Right lobe of liver (tissue), 4 donors: ENCODE measurements around the gene EXOSC6.

Source experiments
- POLR2A ChIP-seq: fragments of 450-650 bp; IDR thresholded peaks from one replicate; pipeline ENCODE4 v1.6.1; 2017; ENCODE audit warnings: antibody characterized with exemption, mild to moderate bottlenecking
- TF ChIP-seq, protein P1 (sequence below), 4 donors: fragments of 200-600 bp in 3 of 4; fragments of 450-650 bp in 1 of 4; IDR thresholded peaks; one replicate each; pipeline versions ENCODE4 v1.5.1 to v1.8.0; 2016 to 2022; ENCODE audit warnings: antibody characterized with exemption in 4 of 4, mild to moderate bottlenecking in 2 of 4
- donor health status: DM: no; HTN: no; CAD: no.
- donor health status: DM: no; HTN: no; CAD: no.
- donor health status: DM: no; HTN: yes; CAD: no.

- TF ChIP-seq POLR2A, result no peak
- TF ChIP-seq, protein P1, sequence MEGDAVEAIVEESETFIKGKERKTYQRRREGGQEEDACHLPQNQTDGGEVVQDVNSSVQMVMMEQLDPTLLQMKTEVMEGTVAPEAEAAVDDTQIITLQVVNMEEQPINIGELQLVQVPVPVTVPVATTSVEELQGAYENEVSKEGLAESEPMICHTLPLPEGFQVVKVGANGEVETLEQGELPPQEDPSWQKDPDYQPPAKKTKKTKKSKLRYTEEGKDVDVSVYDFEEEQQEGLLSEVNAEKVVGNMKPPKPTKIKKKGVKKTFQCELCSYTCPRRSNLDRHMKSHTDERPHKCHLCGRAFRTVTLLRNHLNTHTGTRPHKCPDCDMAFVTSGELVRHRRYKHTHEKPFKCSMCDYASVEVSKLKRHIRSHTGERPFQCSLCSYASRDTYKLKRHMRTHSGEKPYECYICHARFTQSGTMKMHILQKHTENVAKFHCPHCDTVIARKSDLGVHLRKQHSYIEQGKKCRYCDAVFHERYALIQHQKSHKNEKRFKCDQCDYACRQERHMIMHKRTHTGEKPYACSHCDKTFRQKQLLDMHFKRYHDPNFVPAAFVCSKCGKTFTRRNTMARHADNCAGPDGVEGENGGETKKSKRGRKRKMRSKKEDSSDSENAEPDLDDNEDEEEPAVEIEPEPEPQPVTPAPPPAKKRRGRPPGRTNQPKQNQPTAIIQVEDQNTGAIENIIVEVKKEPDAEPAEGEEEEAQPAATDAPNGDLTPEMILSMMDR (IDR thresholded peaks at IDR 0.05), result no peak
These were observed 39.3 kb upstream of the EXOSC6 start for GRCh38 chr16:70290949-70291519.
